HepG2 (cell line): ENCODE results near the gene NINJ2. TPM values are rescaled to one million over a fixed set of nuclear protein-coding genes. Genes with fewer than 3 reads are reported as not detected.
A peak's percentile ranks its signal among the peaks of the same experiment; 100 is the strongest.
"Not testable (repeated sequence)": the region's sequence is repeated elsewhere in the genome, so short reads cannot be mapped to it uniquely, and the experiment has no call there.

Experiments
- CREB1 ChIP-seq, 2 experiments: fragments of 450-650 bp in 1 of 2; IDR thresholded peaks; 2 replicates each; pipeline ENCODE4 v1.6.1; 2016 to 2017; ENCODE audit warnings: control low read depth in 1 of 2, mild to moderate bottlenecking in 1 of 2, missing compliant biosample characterization in 1 of 2, missing genetic modification characterization in 1 of 2
- CREM ChIP-seq, 2 experiments: sonication (generic) in 1 of 2; formaldehyde crosslinking in 1 of 2; IDR thresholded peaks; 2 replicates each; pipeline versions ENCODE4 v1.4.0 to v1.6.1; 2016 to 2020; ENCODE audit warnings: antibody characterized with exemption in 1 of 2, mild to moderate bottlenecking in 1 of 2, missing genetic modification reagents in 1 of 2
- FOXA1 ChIP-seq, 2 experiments: fragments of 450-650 bp in 1 of 2; sonication (generic) in 1 of 2; formaldehyde crosslinking in 1 of 2; IDR thresholded peaks; 2 replicates each; pipeline versions ENCODE4 v1.4.0 to v1.6.1; 2016 to 2020; ENCODE audit warnings: missing genetic modification reagents in 1 of 2
- HOXA3 ChIP-seq: sonication (generic); formaldehyde crosslinking; IDR thresholded peaks from 2 replicates; pipeline ENCODE4 v1.5.0; 2020; ENCODE audit warnings: missing genetic modification reagents
- IKZF5 ChIP-seq: IDR thresholded peaks from 2 replicates; pipeline ENCODE4 v1.6.1; 2018; ENCODE audit warnings: missing genetic modification reagents, mild to moderate bottlenecking, missing compliant biosample characterization
- JUN ChIP-seq: sonication (generic); formaldehyde crosslinking; IDR thresholded peaks from 2 replicates; pipeline ENCODE4 v1.4.0; 2020; ENCODE audit warnings: mild to moderate bottlenecking, missing genetic modification reagents
- KAT7 ChIP-seq: IDR thresholded peaks from 2 replicates; pipeline ENCODE4 v1.6.1; 2018; ENCODE audit warnings: borderline replicate concordance, missing compliant biosample characterization
- LCORL ChIP-seq, 2 experiments: fragments of 450-650 bp in 1 of 2; sonication (generic) in 1 of 2; formaldehyde crosslinking in 1 of 2; IDR thresholded peaks; 2 replicates each; pipeline versions ENCODE4 v1.5.0 to v1.6.1; 2017 to 2020; ENCODE audit warnings: antibody characterized with exemption in 1 of 2, missing genetic modification reagents in 1 of 2
- PATZ1 ChIP-seq: sonication (generic); formaldehyde crosslinking; IDR thresholded peaks from 2 replicates; pipeline ENCODE4 v1.4.0; 2020; ENCODE audit warnings: missing genetic modification reagents
- RXRB ChIP-seq: IDR thresholded peaks from 2 replicates; pipeline ENCODE4 v1.6.1; 2016; ENCODE audit warnings: borderline replicate concordance, missing genetic modification reagents, missing compliant biosample characterization
- STAG1 ChIP-seq: sonication (generic); formaldehyde crosslinking; IDR thresholded peaks from 2 replicates; pipeline ENCODE4 v1.4.0; 2020; ENCODE audit warnings: missing genetic modification reagents
- TBX2 ChIP-seq: sonication (generic); formaldehyde crosslinking; IDR thresholded peaks from 2 replicates; pipeline ENCODE4 v1.5.0; 2020; ENCODE audit warnings: missing genetic modification reagents, mild to moderate bottlenecking, borderline replicate concordance
- TCF12 ChIP-seq, 2 experiments: fragments of 450-650 bp in 1 of 2; sonication (generic) in 1 of 2; formaldehyde crosslinking in 1 of 2; IDR thresholded peaks; 2 replicates each; pipeline versions ENCODE4 v1.6.1 to v1.8.0; 2017 to 2022; ENCODE audit warnings: antibody characterized with exemption in 1 of 2, mild to moderate bottlenecking in 1 of 2, missing genetic modification reagents in 1 of 2, moderate library complexity in 1 of 2
- THAP11 ChIP-seq: IDR thresholded peaks from 2 replicates; pipeline ENCODE4 v1.6.1; 2016; ENCODE audit warnings: missing biosample characterization, missing genetic modification reagents
- ZBTB21 ChIP-seq: sonication (generic); formaldehyde crosslinking; IDR thresholded peaks from 2 replicates; pipeline ENCODE4 v1.4.0; 2020; ENCODE audit warnings: missing genetic modification reagents
- ZBTB3 ChIP-seq: sonication (generic); formaldehyde crosslinking; IDR thresholded peaks from 2 replicates; pipeline ENCODE4 v1.4.0; 2020; ENCODE audit warnings: low read depth, mild to moderate bottlenecking, moderate library complexity, missing genetic modification reagents, borderline replicate concordance
- ZBTB7B ChIP-seq: sonication (generic); formaldehyde crosslinking; IDR thresholded peaks from 2 replicates; pipeline ENCODE4 v1.4.0; 2020; ENCODE audit warnings: missing genetic modification reagents
- ZFX ChIP-seq: sonication (generic); formaldehyde crosslinking; IDR thresholded peaks from 2 replicates; pipeline ENCODE4 v1.4.0; 2020; ENCODE audit warnings: mild to moderate bottlenecking, low read depth, missing genetic modification reagents, moderate library complexity
- ZMYM3 ChIP-seq: sonication (generic); formaldehyde crosslinking; IDR thresholded peaks from 2 replicates; pipeline ENCODE4 v1.5.1; 2020; ENCODE audit warnings: mild to moderate bottlenecking, missing genetic modification reagents
- ZNF160 ChIP-seq: sonication (generic); formaldehyde crosslinking; IDR thresholded peaks from 2 replicates; pipeline ENCODE4 v1.8.0; 2022; ENCODE audit warnings: mild to moderate bottlenecking, inconsistent platforms, missing genetic modification reagents
- ZNF333 ChIP-seq: sonication (generic); formaldehyde crosslinking; IDR thresholded peaks from 2 replicates; pipeline ENCODE4 v1.4.0; 2020; ENCODE audit warnings: mild to moderate bottlenecking, missing genetic modification reagents, borderline replicate concordance
- ZNF547 ChIP-seq: sonication (generic); formaldehyde crosslinking; IDR thresholded peaks from 2 replicates; pipeline ENCODE4 v1.5.1; 2020; ENCODE audit warnings: mild to moderate bottlenecking, missing genetic modification reagents
- ZNF580 ChIP-seq: IDR thresholded peaks from 2 replicates; pipeline ENCODE4 v1.6.1; 2016; ENCODE audit warnings: low read depth, borderline replicate concordance
- ZNF598 ChIP-seq: sonication (generic); formaldehyde crosslinking; IDR thresholded peaks from 2 replicates; pipeline ENCODE4 v1.5.1; 2020; ENCODE audit warnings: mild to moderate bottlenecking, missing genetic modification reagents, borderline replicate concordance
- ZNF878 ChIP-seq: sonication (generic); formaldehyde crosslinking; IDR thresholded peaks from 2 replicates; pipeline ENCODE4 v1.8.1; 2023; ENCODE audit warnings: mild to moderate bottlenecking, missing genetic modification reagents, moderate library complexity
- polyA plus RNA-seq, 8 experiments: library from polyadenylated mRNA; depleted of rRNA in 3 of 8; stranded (reverse) in 7 of 8; unstranded in 1 of 8; fragments of >200 nt; fragmentation: Illumina TruSeq in 4 of 8; extraction: Trizol in 4 of 8; gene quantifications; 2 replicates each; pipeline versions ENCODE4 v1.2.1 to v1.2.3, GENCODE V29; 2011 to 2016; ENCODE audit warnings: low read depth in 4 of 8, missing spikeins in 1 of 8, mixed read lengths in 1 of 8; ENCODE audit not compliant: insufficient read depth in 1 of 8
- total RNA-seq, 5 experiments: library from RNA; depleted of rRNA; stranded (reverse); fragments of >200 nt; fragmentation: Illumina TruSeq; extraction: Trizol; gene quantifications; 2 replicates each; pipeline ENCODE4 v1.2.3, GENCODE V29; 2016; ENCODE audit warnings: low read depth in 1 of 5

The NINJ2 gene
- total and polyA plus RNA-seq, 2 of the 13 experiments (the other 11 are each of a cell fraction or from before 2014, with no cell fraction given) = 0.62 to 3.8 TPM

- TF ChIP-seq CREB1 (IDR thresholded peaks at IDR 0.05) (peak; percentile 63), CREB1 (CRISPR knock-in tag; IDR thresholded peaks at IDR 0.05) (peak; percentile 59), FOXA1 (CRISPR knock-in tag; IDR thresholded peaks at IDR 0.05) (peak; percentile 30; the same call in 1 of the 2 replicates), RXRB (CRISPR knock-in tag) (peak; percentile 72), ZBTB21 (CRISPR knock-in tag) (0 out of 2 replicates have a peak, but pooled peaks have one; percentile 12), ZNF160 (CRISPR knock-in tag) (peak; percentile 85), ZNF547 (CRISPR knock-in tag) (peak; percentile 57; the same call in 1 of the 2 replicates), ZNF580 (CRISPR knock-in tag) (peak; percentile 48; the same call in 1 of the 2 replicates), STAG1 (CRISPR knock-in tag) (peak; percentile 3; the same call in 1 of the 2 replicates), HOXA3 (CRISPR knock-in tag) (peak; percentile 68; the same call in 1 of the 2 replicates), THAP11 (CRISPR knock-in tag) (peak; percentile 40), JUN (CRISPR knock-in tag) (0 out of 2 replicates have a peak, but pooled peaks have one; percentile 37), TBX2 (CRISPR knock-in tag) (peak; percentile 73), PATZ1 (CRISPR knock-in tag) (peak; percentile 74; the same call in 1 of the 2 replicates), KAT7 (peak; percentile 59; the same call in 1 of the 2 replicates), ZNF878 (CRISPR knock-in tag) (peak; percentile 82; the same call in 1 of the 2 replicates), ZNF598 (CRISPR knock-in tag) (0 out of 2 replicates have a peak, but pooled peaks have one; percentile 49), LCORL (CRISPR knock-in tag; IDR thresholded peaks at IDR 0.05) (peak; percentile 58), ZMYM3 (CRISPR knock-in tag) (peak; percentile 61; the same call in 1 of the 2 replicates), ZFX (peak; percentile 65), CREM (IDR thresholded peaks at IDR 0.05) (peak; percentile 76), IKZF5 (CRISPR knock-in tag) (peak; percentile 82), TCF12 (CRISPR knock-in tag; IDR thresholded peaks at IDR 0.05) (peak; percentile 91), ZBTB7B (CRISPR knock-in tag) (peak; percentile 91), ZNF333 (CRISPR knock-in tag) (0 out of 2 replicates have a peak, but pooled peaks have one; percentile 50), ZBTB3 (CRISPR knock-in tag) (0 out of 2 replicates have a peak, but pooled peaks have one; percentile 32)
- TF ChIP-seq FOXA1 (IDR thresholded peaks at IDR 0.05); LCORL (IDR thresholded peaks at IDR 0.05); CREM (CRISPR knock-in tag; IDR thresholded peaks at IDR 0.05); TCF12 (IDR thresholded peaks at IDR 0.05): not testable (repeated sequence)
Measured at GRCh38 chr12:577994-578747, 85.1 kb downstream of the NINJ2 start (continued).
